Peyer's patch (tissue), 4 donors: ENCODE measurements around the gene BAIAP2L2. TPM values are rescaled to one million over a fixed set of nuclear protein-coding genes. Genes with fewer than 3 reads are reported as not detected.
A peak's percentile ranks its signal among the peaks of the same experiment; 100 is the strongest.

Experiments used
- DNase-seq, 3 donors: peaks; one replicate each; pipeline ENCODE4 v3.0.0-alpha.2; 2017 to 2019
- H3K27ac ChIP-seq, 4 donors: fragments of 200-600 bp; sonication (generic); one replicate each; pipeline ENCODE4 v1.5.1; 2016 to 2019
- H3K27me3 ChIP-seq, 2 donors: fragments of 200-600 bp; sonication (generic); one replicate each; pipeline ENCODE4 v1.5.1; 2019
- H3K36me3 ChIP-seq, 3 donors: fragments of 200-600 bp; sonication (generic); one replicate each; pipeline ENCODE4 v1.5.1; 2016 to 2019
- H3K4me1 ChIP-seq, 4 donors: fragments of 200-600 bp; sonication (generic); one replicate each; pipeline ENCODE4 v1.5.1; 2016 to 2019
- H3K4me3 ChIP-seq, 4 donors: fragments of 200-600 bp; sonication (generic); 1 replicate in 3 of 4; 2 replicates in 1 of 4; pipeline ENCODE4 v1.5.1; 2016 to 2019; ENCODE audit warnings: mild to moderate bottlenecking in 1 of 4
- H3K9me3 ChIP-seq, 4 donors: fragments of 200-600 bp; sonication (generic); one replicate each; pipeline ENCODE4 v1.5.1; 2016 to 2019; ENCODE audit warnings: mild to moderate bottlenecking in 1 of 4
- CTCF ChIP-seq, 6 experiments: fragments of 450-650 bp in 4 of 6; fragments of 200-600 bp in 2 of 6; sonication (generic) in 1 of 6; IDR thresholded peaks; one replicate each; pipeline ENCODE4 v1.5.1; 2017 to 2019; ENCODE audit warnings: antibody characterized with exemption in 6 of 6, mild to moderate bottlenecking in 3 of 6, moderate library complexity in 1 of 6
- POLR2A ChIP-seq, 2 donors: fragments of 450-650 bp; IDR thresholded peaks; one replicate each; pipeline ENCODE4 v1.5.1; 2017; ENCODE audit warnings: antibody characterized with exemption in 2 of 2, mild to moderate bottlenecking in 2 of 2, moderate library complexity in 2 of 2
- total RNA-seq, 4 donors: library from RNA; depleted of rRNA; stranded (reverse); fragments of >200 nt; gene quantifications; one replicate each; pipeline ENCODE4 v1.1.0, GENCODE V29; 2016

Gene BAIAP2L2
- total RNA-seq, 4 donors from 2014 or later = 83.3 to 421 (median 306) TPM

- H3K27ac ChIP-seq = no peak overlapping the region
- no peaks in the 10 kb centered on the region for H3K4me1 ChIP-seq
- peak in 1 of 3 donors; percentile 36 for DNase-seq
- H3K4me3 ChIP-seq = no peak overlapping the region
- no peaks in the 10 kb centered on the region for H3K27me3 ChIP-seq
- peaks cover 0 to 20% (median 0%) of the 10 kb centered on the region in 3 donors for H3K36me3 ChIP-seq
- no peaks in the 10 kb centered on the region for H3K9me3 ChIP-seq
- TF ChIP-seq CTCF (IDR thresholded peaks at IDR 0.05) (no peak), POLR2A (IDR thresholded peaks at IDR 0.05) (no peak)
Measured at GRCh38 chr22:38137876-38138687, 27.6 kb upstream of the BAIAP2L2 start.

- TF ChIP-seq CTCF (IDR thresholded peaks at IDR 0.05) (no peak), POLR2A (IDR thresholded peaks at IDR 0.05) (no peak)
- Histone ChIP-seq H3K36me3 (peaks cover 0 to 20% (median 0%) of the 10 kb centered on the region in 3 donors), H3K27me3 (no peaks in the 10 kb centered on the region), H3K4me3 (no peak overlapping the region), H3K9me3 (no peaks in the 10 kb centered on the region), H3K4me1 (no peaks in the 10 kb centered on the region), H3K27ac (no peak overlapping the region)
- DNase-seq = no peak
Measured at GRCh38 chr22:38136607-38137006, 26.1 kb upstream of the BAIAP2L2 start.

- no peak for TF ChIP-seq POLR2A (IDR thresholded peaks at IDR 0.05)
- H3K9me3 ChIP-seq = no peaks in the 10 kb centered on the region
- no peaks in the 10 kb centered on the region for H3K27me3 ChIP-seq
- H3K4me1 ChIP-seq = no peaks in the 10 kb centered on the region
- H3K36me3 ChIP-seq = peaks cover 0 to 20% (median 0%) of the 10 kb centered on the region in 3 donors
- H3K27ac ChIP-seq = no peak overlapping the region
- no peak overlapping the region for H3K4me3 ChIP-seq
- peak in 1 of 3 donors; percentile 35 for DNase-seq
Measured at GRCh38 chr22:38135133-38135706, 24.7 kb upstream of the BAIAP2L2 start.

- H3K4me3 ChIP-seq = no peak overlapping the region
- H3K27me3 ChIP-seq = no peaks in the 10 kb centered on the region
- no peak for DNase-seq
- no peak overlapping the region for H3K27ac ChIP-seq
- TF ChIP-seq CTCF (IDR thresholded peaks at IDR 0.05) (no peak), POLR2A (IDR thresholded peaks at IDR 0.05) (no peak)
- H3K4me1 ChIP-seq = no peaks in the 10 kb centered on the region
- peaks cover 0 to 15% (median 0%) of the 10 kb centered on the region in 3 donors for H3K36me3 ChIP-seq
- no peaks in the 10 kb centered on the region for H3K9me3 ChIP-seq
Measured at GRCh38 chr22:38133331-38133730, 22.8 kb upstream of the BAIAP2L2 start.

- no peak overlapping the region for H3K4me3 ChIP-seq
- H3K27ac ChIP-seq = no peak overlapping the region
- H3K36me3 ChIP-seq = peaks cover 0 to 21% (median 0%) of the 10 kb centered on the region in 3 donors
- peak in 1 of 3 donors; percentile 43 for DNase-seq
- H3K4me1 ChIP-seq = no peaks in the 10 kb centered on the region
- no peaks in the 10 kb centered on the region for H3K9me3 ChIP-seq
- no peaks in the 10 kb centered on the region for H3K27me3 ChIP-seq
- TF ChIP-seq POLR2A (IDR thresholded peaks at IDR 0.05) (no peak), CTCF (IDR thresholded peaks at IDR 0.05) (no peak)
Measured at GRCh38 chr22:38132794-38133193, 22.3 kb upstream of the BAIAP2L2 start.

GRCh38 chr22:38132136-38132535 is 21.7 kb upstream of the BAIAP2L2 start:
- no peak for TF ChIP-seq CTCF (IDR thresholded peaks at IDR 0.05)
- TF ChIP-seq POLR2A (IDR thresholded peaks at IDR 0.05) = no peak
- no peaks in the 10 kb centered on the region for H3K27me3 ChIP-seq
- no peak overlapping the region for H3K27ac ChIP-seq
- no peaks in the 10 kb centered on the region for H3K4me1 ChIP-seq
- H3K9me3 ChIP-seq = no peaks in the 10 kb centered on the region
- H3K36me3 ChIP-seq = peaks cover 0 to 23% (median 0%) of the 10 kb centered on the region in 3 donors
- DNase-seq = no peak
- H3K4me3 ChIP-seq = no peak overlapping the region
